GM03348 (cell line): Measurements from ENCODE around the gene MISP.

Experiments used
- DNase-seq: peaks from one replicate; pipeline ENCODE4 v3.0.0; 2012; ENCODE audit warnings: low spot score

MISP gene

DNA sequence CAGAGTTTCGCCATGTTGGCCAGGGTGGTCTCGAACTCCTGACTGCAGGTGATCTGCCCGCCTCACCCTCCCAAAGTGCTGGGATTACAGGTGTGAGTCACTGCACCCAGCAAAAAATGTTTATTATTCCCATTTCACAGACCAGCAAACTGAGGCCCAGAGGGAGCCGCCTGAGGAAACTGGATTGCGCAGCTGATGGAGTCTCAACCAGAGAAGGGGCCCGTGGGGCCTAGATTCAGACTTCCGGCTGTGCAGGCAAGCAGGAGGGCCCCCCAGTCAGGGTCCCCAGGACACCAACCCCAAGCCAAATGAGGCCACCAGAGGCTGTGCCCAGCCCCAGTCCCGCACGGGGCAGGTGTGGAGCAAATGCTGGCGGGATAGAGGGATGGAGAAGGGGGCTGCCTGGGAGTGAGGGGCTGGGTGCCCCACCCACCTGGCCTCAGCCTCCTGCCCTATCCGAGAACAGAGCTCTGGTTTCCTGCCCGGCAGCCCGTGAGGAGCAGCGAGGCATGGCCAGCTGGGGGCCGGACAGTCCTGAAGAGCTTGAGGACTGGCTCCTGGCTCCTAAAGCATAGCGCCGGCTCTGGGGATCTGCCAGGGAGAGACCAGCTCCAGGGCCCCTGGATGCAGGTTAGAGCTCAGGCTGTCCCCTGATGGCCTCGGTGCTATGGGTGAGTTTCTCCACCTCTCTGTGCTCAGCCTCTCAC lies 22.0 kb downstream of the MISP start:
- no peak for DNase-seq

DNA sequence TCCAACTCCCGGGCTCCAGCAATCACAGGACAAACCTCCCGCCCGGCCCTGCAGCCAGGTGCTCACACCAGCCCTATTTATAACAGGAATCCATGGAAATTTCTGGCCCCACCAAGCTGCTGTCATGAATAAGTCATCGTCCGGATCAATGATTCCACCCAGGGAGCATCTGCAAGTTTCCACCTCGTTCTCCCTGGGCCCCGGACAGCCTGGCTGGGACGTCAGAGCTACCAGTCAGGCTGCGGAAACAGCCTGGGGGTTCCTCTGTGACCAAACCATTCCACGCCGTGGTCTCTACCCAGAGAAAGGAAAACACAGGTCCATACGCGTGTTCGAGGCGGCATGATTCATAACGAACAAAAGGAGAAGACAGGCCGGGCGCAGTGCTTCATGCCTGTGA lies 25.6 kb downstream of the MISP start:
- DNase-seq: no peak

DNA sequence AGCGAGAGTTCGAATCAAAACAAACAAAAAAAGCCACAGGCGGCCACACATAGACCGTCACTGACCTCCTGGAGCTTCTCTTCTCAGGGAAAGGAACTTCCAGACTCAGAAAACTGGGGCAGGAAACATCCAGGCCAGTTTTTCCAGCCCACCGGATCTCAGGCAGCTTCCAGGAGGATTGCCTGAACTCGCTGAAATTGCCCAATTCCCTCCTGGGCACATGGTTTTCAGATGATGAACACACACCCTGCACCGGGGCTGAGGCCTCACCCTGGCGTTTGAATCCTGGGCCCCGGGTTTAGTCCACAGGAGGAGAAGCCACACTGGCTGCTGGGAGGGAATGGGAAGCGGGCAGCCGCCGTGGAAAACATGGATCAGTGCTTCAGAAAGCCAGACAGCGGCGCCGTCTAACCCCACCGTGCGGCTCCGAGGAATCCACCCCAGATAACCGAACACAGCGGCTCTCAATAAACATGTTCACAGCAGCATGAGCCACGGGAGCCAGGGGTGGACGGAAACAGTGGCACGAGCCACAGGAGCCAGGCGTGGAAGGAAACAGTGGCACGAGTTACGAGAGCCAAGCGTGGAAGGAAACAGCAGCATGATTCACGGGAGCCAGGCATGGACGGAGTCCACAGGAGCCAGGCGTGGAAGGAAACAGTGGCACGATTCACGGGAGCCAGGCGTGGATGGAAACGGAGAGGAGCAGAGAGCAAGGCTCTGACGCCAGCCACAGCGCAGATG lies 28.2 kb downstream of the MISP start:
- DNase-seq: peak; percentile 91

DNA sequence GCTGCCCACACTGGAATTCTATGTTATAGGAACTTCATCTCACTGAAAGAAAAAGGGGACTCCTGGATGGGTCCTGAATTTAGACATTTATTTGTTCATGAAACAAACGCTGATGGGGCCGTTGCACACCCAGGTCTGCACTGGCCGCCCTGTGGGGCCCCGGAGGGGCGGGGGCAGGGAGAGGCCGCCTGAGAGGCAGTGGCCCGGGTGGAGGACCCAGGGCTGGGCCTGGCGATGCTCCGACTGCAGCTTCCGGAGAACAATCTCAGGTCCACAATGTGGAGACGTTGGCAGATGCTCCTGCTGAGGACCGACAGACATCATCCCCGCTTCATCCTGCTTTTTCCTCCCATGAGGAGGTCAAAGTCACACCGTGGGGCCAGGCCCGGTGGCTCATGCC lies 30.0 kb downstream of the MISP start:
- no peak for DNase-seq

DNA sequence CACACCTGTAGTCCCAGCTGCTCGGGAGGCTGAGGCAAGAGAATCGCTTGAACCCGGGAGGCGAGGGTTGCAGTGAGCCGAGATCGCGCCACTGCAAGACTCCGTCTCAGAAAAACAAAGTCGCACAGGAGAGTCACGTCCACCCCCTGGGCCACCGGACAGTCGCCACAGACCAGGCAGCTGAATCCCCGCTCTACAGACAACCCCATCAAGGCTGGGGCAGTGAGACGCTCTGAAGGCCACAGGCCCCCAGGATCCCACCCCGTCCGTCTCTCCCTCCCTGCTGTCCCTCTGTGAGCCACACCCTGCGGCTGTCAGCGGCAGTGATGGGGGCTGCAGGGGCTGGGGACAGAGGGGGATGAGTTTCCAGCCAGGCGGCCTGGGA lies 30.9 kb downstream of the MISP start:
- no peak for DNase-seq

DNA sequence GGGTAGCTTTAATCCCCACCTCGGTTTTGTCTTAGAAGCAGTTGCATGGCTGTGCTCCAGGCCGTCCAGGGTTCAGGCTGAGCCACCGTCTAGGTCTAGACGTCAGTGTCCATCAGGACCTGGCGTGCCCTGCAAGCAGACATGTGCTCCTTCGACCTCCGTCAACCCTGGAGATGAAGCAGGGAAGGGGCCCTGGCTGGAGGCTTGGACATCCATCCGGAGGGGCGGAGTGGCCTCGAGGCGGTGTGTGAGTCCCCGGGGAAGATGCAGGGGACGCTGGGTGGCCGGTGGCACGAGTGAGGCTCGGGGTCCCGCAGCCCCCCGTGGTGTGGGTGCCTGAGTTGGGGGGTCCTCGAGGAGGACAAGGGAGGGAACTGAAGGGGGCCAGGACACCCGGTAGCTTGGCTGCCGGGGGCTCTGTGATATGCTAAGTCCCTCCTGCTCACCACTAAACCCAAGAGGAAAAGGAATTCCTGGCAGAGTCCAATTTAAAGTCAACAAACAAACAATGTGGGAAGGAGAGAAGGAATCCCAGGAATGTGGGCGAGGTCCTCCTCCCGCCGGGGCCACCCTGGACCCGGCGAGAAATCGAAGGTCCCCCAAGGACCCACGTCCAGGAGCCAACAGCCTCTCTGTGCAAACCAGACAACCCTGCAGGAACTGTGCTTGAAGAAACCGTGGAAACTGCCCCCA lies 31.4 kb downstream of the MISP start:
- peak; percentile 88 for DNase-seq

DNA sequence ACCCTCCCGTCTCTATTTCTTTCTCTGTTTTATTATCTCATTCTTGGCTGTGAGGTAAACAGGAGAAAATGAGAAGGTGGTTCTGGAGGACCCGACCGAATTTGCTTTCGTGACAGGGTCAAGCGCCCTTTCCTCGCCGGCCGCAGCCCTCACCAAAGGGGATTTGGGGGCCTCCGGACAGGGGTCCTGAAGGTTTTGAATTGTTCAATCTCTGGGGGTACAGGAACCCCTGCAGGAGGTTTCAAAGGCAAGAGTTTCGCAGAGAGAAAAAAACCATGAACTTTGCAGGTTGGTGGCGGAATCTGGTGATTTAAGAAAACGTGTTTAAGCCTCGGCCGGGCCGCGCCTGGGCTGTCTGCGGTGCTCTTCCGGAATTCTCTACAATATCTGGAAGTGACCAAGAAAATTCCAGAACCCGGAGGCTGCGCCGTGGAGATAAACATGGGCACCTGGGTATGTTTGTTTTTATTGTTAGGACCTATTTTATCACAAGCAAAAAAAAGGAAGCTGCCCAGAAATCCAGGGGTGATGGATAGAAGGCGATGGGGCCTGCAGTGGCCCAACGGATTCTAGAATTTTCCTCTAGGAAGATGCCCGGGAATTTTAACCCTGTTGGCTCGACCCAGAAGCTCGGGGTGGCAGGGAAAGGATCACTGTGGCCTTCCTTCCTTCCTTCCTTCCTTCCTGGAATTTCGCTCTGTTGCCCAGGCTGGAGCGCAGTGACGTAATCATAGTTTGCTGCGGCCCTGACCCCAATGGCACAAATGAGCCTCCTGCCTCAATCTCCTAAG lies 32.2 kb downstream of the MISP start:
- no peak for DNase-seq

DNA sequence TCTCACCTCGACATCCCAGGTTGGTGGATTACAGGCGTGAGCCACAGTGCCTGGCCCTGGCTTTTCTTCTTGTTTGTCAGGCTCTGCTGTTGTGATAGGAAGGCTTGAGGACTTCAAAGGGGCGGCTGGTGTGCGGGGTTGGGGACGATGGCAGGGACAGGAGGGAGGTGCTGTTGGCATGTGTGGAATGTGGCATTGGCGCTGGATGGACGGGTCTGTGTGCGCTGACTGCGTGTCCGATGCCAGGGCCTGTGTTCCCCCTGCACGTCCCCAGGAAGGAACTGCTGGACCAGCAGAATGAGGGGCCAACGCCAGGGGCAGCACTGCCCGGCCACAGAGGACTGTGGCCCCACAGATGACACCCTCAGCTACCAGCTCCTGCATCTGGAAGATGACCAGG lies 33.6 kb downstream of the MISP start:
- DNase-seq: no peak

DNA sequence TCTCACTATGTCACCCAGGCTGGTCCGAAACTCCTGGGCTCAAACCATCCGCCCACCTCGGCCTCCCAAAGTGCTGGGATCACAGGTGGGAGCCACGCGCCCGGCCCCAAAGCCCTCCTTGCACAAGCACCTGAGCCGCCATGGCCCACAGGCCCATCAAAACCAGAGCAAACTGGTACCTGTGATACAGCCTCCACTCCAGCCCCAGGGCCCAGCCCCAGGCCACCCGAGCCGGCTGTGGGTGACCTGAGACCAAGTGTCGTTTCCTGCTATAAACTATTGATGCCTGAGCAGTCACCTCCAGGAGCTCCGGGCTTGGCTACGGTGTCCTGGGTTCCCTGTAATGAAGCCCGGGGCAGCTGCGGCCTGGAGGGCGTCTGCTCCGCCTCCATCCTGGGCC lies 36.6 kb downstream of the MISP start:
- DNase-seq: no peak

DNA sequence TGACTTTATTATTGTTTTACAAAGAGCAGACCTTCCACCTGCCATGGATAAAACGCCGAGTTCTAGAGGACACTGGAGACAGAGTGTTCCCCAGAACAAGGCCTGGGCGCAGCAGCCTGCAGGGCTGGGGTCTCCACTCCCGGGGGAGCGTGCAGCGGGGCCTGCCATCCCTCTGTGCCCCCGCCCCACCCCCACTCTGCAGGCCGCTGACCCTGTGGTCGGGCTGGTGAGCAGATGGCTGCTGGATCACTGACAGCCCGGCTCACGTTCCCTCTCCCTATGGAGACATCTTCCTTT lies 37.7 kb downstream of the MISP start:
- DNase-seq: no peak

DNA sequence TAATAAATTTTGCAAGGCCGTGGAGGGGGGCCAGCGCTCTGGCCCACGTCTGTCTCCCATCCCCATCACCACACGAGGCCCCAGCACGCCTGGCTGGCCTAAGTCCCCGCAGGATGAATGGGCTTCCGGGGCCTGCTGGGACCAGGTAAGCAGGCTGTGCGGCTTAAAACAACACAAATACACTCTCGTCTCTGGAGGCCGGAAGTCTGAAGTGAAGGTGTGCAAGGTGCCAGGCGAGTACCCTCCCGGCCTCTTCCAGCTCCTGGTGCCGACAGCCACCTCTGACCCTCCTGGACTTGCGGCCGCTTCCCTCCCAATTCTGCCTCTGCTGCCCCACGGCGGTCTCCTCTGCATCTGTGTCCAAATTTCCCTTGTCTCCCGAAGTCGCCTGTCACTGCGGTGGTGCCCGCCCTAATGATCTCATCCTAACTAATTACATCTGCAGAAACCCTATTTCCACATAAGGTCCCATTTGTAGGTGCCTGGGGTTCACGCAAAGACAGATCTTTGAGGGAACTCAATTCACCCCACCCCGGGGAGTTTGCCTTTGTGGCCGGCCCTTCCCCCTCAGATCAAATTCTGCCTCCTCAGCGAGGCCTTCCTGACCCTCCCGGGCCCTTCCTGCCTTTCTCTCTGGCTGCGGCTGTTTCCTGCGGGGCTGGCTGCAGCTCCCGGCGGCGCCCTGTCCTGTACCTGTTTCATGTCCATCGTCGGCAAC lies 38.2 kb downstream of the MISP start:
- no peak for DNase-seq

DNA sequence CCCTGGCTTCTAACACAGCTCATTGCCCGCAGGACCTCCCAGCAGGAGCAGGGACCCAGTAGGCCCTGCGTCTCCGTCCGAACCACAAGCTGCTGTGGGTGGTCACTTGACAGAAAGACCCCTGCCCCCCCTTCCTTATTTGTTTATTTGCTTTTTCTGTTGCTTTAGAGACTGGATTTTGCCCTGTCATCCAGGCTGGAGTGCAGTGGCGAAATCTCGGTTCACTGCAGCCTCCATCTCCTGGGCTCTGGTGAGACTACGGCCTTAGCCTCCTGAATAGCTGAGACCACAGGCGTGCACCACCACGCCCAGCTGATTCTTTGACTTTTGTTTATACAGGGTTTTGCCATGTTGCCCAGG lies 38.8 kb downstream of the MISP start:
- DNase-seq: no peak

DNA sequence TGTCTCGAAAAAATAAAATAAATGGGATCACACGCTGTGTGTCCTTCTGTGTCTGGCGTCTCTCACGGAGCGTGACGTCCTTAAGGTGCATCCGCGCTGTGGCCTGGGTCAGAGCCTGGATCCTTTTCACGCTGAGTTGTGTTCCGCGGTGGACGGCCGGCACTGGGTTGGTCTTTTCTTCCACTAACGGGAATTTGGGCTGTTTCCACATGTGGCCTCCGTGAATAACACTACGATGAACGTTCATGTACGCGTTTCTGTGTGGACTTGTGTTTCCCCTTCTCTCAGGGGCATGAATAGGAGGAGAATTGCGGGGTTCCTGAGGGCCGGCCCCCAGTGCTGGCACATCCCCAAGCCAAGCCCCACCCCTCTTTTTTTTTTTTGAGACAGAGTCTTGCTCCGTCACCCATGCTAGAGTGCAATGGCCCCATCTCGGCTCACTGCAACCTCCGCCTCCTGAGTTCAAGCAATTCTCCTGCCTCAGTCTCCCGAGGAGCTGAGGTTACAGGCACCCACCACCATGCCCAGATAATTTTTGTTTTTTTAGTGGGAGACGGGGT lies 40.2 kb downstream of the MISP start:
- no peak for DNase-seq

DNA sequence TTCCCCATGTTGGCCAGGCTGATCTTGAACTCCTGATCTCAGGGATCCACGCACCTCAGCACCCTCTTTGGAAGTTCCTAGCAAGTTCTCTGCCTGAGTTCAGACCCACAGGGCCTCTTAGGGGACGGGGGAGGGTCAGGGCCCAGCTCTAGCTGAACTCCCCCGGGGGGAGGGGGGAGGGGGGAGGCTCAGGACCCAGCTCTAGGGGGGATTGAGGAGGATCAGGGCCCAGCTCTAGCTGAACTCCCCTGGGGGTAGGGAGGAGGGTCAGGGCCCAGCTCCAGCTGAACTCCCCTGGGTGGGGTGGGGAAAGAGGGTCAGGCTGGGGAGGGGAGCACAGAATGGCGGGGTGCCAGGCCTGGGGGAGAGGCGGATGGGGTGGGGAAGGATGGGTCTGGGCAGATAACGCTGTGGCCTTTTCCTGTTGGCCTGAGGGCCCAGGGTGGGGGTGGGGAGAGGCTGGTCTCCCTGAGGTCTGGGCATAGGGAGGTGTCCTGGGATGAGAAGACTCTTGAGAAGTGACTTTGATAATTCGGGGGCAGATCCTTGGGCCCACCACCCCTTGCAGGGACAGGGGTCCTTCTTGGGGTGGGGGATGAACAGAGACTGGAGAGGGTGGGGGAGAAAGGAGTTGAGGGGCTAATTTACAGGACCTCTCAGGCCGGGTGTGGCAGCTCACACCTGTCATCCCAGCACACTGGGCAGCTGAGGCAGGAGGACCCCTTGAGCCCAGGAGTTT lies 40.8 kb downstream of the MISP start:
- DNase-seq: no peak

DNA sequence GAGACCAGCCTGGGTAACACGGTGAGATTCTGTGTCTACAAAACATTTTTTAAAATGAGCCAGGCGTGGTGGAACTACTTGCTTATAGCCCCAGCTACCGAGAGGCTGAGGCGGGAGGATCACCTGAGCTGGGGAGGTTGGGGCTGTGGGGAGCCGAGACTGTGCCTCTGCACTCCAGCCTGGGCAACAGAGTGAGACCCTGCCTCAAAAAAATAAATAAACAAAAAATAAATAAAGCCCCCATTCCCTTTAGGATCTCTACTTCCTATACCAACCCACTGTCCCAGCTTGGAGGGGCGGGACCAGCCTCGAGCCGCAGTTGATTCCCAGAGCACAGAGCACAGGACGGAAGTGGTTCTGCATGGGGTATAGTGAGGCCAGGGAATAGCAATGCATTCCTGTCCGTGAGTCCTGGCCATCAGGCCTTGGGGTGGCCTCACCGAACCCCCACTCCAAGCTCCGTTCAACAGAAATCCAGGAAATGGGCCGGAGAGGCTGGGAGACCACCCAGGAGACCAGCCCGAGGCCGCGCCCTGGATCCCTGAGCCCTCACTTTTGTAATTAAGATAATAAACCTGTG lies 41.5 kb downstream of the MISP start:
- DNase-seq: no peak

DNA sequence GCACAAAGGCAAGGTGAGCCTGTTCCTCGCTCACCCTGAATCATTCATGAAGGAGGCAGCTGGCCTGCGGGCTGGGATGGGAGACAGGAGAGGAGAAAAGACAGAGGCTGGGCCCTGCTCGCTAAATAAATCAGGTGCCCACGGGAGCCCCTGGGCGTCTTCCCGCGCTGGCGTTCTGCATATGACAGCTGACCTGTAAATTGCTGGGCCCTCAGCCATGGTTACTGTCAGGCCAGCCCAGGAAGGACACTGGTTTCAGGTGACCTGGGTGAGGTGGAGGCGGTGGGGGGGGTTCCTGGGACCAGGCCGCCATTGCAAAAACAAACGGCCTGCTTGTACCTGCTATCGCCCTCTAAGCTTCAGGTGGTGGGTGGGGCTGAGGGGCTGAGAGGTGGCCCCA lies 42.9 kb downstream of the MISP start:
- no peak for DNase-seq

DNA sequence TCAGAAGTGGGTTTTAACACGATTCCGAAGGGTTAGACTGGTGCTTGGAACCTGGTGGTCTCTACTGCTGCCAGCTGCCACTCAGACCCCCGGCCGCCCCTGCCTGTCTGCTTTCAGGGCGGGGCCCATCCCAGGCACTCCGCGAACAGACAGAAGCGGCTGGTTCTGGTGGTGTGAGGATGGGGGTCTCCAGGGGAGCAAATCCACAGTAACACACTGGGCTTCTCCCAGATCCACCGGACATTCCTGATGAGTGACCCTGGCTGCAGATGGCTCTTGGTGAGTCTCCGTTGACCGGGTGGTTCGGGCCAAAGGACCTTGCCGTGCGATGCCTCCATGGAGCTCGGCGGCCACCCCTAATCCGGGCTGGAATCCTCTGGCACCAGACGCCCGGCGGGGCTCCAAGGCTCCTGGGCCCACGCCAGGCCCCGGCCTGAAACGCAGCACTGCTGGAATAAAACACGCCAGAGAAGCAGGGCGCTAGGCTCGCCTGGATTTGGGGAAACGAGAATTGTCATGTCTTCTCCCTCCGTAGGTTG lies 44.2 kb downstream of the MISP start:
- DNase-seq: no peak

DNA sequence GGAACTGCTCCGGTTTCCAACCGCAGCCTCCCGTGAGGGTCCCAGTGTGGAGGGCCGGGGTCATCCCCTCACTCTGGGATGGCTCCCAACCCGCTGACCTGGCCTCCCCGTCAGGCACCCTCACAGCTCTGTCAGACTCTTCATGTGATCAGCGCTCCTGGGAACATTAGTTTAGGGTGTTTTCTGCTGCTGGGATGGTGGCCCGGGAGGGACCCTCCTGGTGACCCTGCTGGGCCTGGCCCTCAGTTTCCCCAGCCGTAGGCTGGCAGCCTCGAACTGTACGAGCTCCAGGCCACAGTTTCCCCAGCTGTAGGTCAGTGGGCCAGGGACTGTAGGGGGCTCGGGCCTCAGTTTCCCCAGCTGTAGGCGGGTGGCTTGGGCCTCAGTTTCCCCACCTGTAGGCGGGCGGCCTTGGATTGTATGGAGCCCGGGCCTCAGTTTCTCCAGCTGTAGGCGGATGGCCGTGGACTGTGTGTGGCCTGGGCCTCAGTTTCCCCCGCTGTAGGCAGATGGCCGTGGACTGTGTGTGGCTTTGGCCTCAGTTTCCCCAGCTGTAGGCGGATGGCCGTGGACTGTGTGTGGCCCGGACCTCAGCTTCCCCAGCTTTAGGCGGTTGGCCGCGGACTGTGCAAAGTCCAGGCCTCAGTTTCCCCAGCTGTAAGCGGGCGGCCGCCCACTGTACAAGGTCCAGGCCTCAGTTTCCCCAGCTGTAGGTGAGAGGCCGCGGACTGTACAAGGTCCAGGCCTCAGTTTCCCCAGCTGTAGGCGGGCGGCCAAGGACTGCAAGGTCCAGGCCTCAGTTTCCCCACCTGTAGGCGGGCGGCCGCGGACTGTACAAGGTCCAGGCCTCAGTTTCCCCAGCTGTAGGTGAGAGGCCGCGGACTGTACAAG lies 45.0 kb downstream of the MISP start:
- no peak for DNase-seq
